HepG2 (cell line): Measurements from ENCODE around the gene UXS1. TPM values are rescaled to one million over a fixed set of nuclear protein-coding genes. Genes with fewer than 3 reads are reported as not detected.

ENCODE experiments used
- ARNT2 ChIP-seq: sonication (generic); formaldehyde crosslinking; IDR thresholded peaks from 2 replicates; pipeline ENCODE4 v1.8.0; 2022; ENCODE audit warnings: mild to moderate bottlenecking, low read depth, missing genetic modification reagents, moderate library complexity
- HOXA5 ChIP-seq: sonication (generic); formaldehyde crosslinking; IDR thresholded peaks from 2 replicates; pipeline ENCODE4 v1.4.0; 2020; ENCODE audit warnings: missing genetic modification reagents
- HOXD1 ChIP-seq: sonication (generic); formaldehyde crosslinking; IDR thresholded peaks from 2 replicates; pipeline ENCODE4 v1.5.0; 2020; ENCODE audit warnings: missing genetic modification reagents
- MAZ ChIP-seq, 2 experiments: sonication (generic) in 1 of 2; formaldehyde crosslinking in 1 of 2; IDR thresholded peaks; 2 replicates each; pipeline versions ENCODE4 v1.5.0 to v1.6.1; 2012 to 2020; ENCODE audit warnings: low read depth in 2 of 2, mild to moderate bottlenecking in 2 of 2, borderline replicate concordance in 1 of 2, improper control_type of control experiment in 1 of 2, low read length in 1 of 2, missing genetic modification reagents in 1 of 2, moderate library complexity in 1 of 2
- NFIC ChIP-seq: IDR thresholded peaks from 2 replicates; pipeline ENCODE4 v1.6.1; 2012; ENCODE audit warnings: mild to moderate bottlenecking, low read length, inconsistent platforms
- NFKB2 ChIP-seq: sonication (generic); formaldehyde crosslinking; IDR thresholded peaks from 2 replicates; pipeline ENCODE4 v1.4.0; 2020; ENCODE audit warnings: missing genetic modification reagents, borderline replicate concordance
- NR3C1 ChIP-seq: sonication (generic); formaldehyde crosslinking; IDR thresholded peaks from 2 replicates; pipeline ENCODE4 v1.4.0; 2020; ENCODE audit warnings: missing genetic modification reagents
- PAX8 ChIP-seq: sonication (generic); formaldehyde crosslinking; IDR thresholded peaks from 2 replicates; pipeline ENCODE4 v1.8.0; 2022; ENCODE audit warnings: mild to moderate bottlenecking, missing genetic modification reagents, borderline replicate concordance
- PREB ChIP-seq: sonication (generic); formaldehyde crosslinking; IDR thresholded peaks from 2 replicates; pipeline ENCODE4 v1.4.0; 2020; ENCODE audit warnings: missing genetic modification reagents
- SAFB2 ChIP-seq: sonication (generic); formaldehyde crosslinking; IDR thresholded peaks from 2 replicates; pipeline ENCODE4 v1.5.1; 2020; ENCODE audit warnings: missing genetic modification reagents, low read depth, mild to moderate bottlenecking, borderline replicate concordance
- SMARCC2 ChIP-seq: fragments of 450-650 bp; IDR thresholded peaks from 2 replicates; pipeline ENCODE4 v1.6.1; 2017; ENCODE audit warnings: antibody characterized with exemption, mild to moderate bottlenecking
- SNAPC2 ChIP-seq: sonication (generic); formaldehyde crosslinking; IDR thresholded peaks from 2 replicates; pipeline ENCODE4 v1.8.1; 2022; ENCODE audit warnings: mild to moderate bottlenecking, missing genetic modification reagents
- SPEN ChIP-seq: sonication (generic); formaldehyde crosslinking; IDR thresholded peaks from 2 replicates; pipeline ENCODE4 v1.5.1; 2020; ENCODE audit warnings: low read depth, mild to moderate bottlenecking, missing genetic modification reagents
- ZBTB38 ChIP-seq: sonication (generic); formaldehyde crosslinking; IDR thresholded peaks from 2 replicates; pipeline ENCODE4 v1.5.1; 2020; ENCODE audit warnings: mild to moderate bottlenecking, missing genetic modification reagents
- ZFP82 ChIP-seq: sonication (generic); formaldehyde crosslinking; IDR thresholded peaks from 2 replicates; pipeline ENCODE4 v1.5.1; 2020; ENCODE audit warnings: mild to moderate bottlenecking, missing genetic modification reagents, borderline replicate concordance
- ZGPAT ChIP-seq: IDR thresholded peaks from 2 replicates; pipeline ENCODE4 v1.6.1; 2016; ENCODE audit warnings: mild to moderate bottlenecking
- ZNF546 ChIP-seq: sonication (generic); formaldehyde crosslinking; conservative IDR thresholded peaks from 2 replicates; pipeline ENCODE4 v1.8.1; 2023; ENCODE audit warnings: mild to moderate bottlenecking, missing genetic modification reagents
- ZNF547 ChIP-seq: sonication (generic); formaldehyde crosslinking; IDR thresholded peaks from 2 replicates; pipeline ENCODE4 v1.5.1; 2020; ENCODE audit warnings: mild to moderate bottlenecking, missing genetic modification reagents
- ZNF572 ChIP-seq: sonication (generic); formaldehyde crosslinking; IDR thresholded peaks from 2 replicates; pipeline ENCODE4 v1.5.1; 2020; ENCODE audit warnings: mild to moderate bottlenecking, missing genetic modification reagents
- ZSCAN20 ChIP-seq: sonication (generic); formaldehyde crosslinking; IDR thresholded peaks from 2 replicates; pipeline ENCODE4 v1.4.0; 2020; ENCODE audit warnings: missing genetic modification reagents, mild to moderate bottlenecking, borderline replicate concordance
- polyA plus RNA-seq, 8 experiments: library from polyadenylated mRNA; depleted of rRNA in 3 of 8; stranded (reverse) in 7 of 8; unstranded in 1 of 8; fragments of >200 nt; fragmentation: Illumina TruSeq in 4 of 8; extraction: Trizol in 4 of 8; gene quantifications; 2 replicates each; pipeline versions ENCODE4 v1.2.1 to v1.2.3, GENCODE V29; 2011 to 2016; ENCODE audit warnings: low read depth in 4 of 8, missing spikeins in 1 of 8, mixed read lengths in 1 of 8; ENCODE audit not compliant: insufficient read depth in 1 of 8
- total RNA-seq, 5 experiments: library from RNA; depleted of rRNA; stranded (reverse); fragments of >200 nt; fragmentation: Illumina TruSeq; extraction: Trizol; gene quantifications; 2 replicates each; pipeline ENCODE4 v1.2.3, GENCODE V29; 2016; ENCODE audit warnings: low read depth in 1 of 5
- TF ChIP-seq, protein P1 (sequence below): sonication (generic); formaldehyde crosslinking; IDR thresholded peaks from 2 replicates; pipeline ENCODE4 v1.5.1; 2020; ENCODE audit warnings: missing genetic modification reagents, mild to moderate bottlenecking, borderline replicate concordance

Gene UXS1
- total and polyA plus RNA-seq, 2 of the 13 experiments (the other 11 are each of a cell fraction or from before 2014, with no cell fraction given) = 53.3 to 110 TPM

GRCh38 chr2:106193977-106194778 lies at the start of gene UXS1 (continued):
- no peak for TF ChIP-seq ZNF572 (CRISPR knock-in tag)
- TF ChIP-seq ZGPAT = peak; percentile 80
- no peak; the same call in 1 of the 2 replicates for TF ChIP-seq ZNF546 (CRISPR knock-in tag)
- peak; percentile 91 for TF ChIP-seq NFKB2 (CRISPR knock-in tag)
- TF ChIP-seq SMARCC2 = no peak
- 0 out of 2 replicates have a peak, but pooled peaks have one; percentile 23 for TF ChIP-seq SNAPC2 (CRISPR knock-in tag)
- TF ChIP-seq, protein P1, sequence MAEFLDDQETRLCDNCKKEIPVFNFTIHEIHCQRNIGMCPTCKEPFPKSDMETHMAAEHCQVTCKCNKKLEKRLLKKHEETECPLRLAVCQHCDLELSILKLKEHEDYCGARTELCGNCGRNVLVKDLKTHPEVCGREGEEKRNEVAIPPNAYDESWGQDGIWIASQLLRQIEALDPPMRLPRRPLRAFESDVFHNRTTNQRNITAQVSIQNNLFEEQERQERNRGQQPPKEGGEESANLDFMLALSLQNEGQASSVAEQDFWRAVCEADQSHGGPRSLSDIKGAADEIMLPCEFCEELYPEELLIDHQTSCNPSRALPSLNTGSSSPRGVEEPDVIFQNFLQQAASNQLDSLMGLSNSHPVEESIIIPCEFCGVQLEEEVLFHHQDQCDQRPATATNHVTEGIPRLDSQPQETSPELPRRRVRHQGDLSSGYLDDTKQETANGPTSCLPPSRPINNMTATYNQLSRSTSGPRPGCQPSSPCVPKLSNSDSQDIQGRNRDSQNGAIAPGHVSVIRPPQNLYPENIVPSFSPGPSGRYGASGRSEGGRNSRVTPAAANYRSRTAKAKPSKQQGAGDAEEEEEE (CRISPR knock-in tag) = no peak
- TF ChIP-seq NFIC = no peak
- no peak for TF ChIP-seq NR3C1
- TF ChIP-seq HOXD1 (CRISPR knock-in tag) = no peak
- TF ChIP-seq SPEN = peak; percentile 12
- TF ChIP-seq HOXA5 = peak; percentile 52
- TF ChIP-seq ZBTB38 (CRISPR knock-in tag) = peak; percentile 70; the same call in 1 of the 2 replicates
- TF ChIP-seq PAX8 = no peak
- TF ChIP-seq ZFP82 (CRISPR knock-in tag) = no peak; the same call in 1 of the 2 replicates
- no peak; the same call in 1 of the 2 replicates for TF ChIP-seq SAFB2 (CRISPR knock-in tag)
- TF ChIP-seq ZSCAN20 = peak; percentile 75; the same call in 1 of the 2 replicates
- peak; percentile 92 for TF ChIP-seq MAZ (IDR thresholded peaks at IDR 0.05; ENCODE audit: borderline replicate concordance, low read depth, low read length)
- peak; percentile 76; the same call in 1 of the 2 replicates for TF ChIP-seq MAZ (CRISPR knock-in tag; IDR thresholded peaks at IDR 0.05; ENCODE audit: low read depth)
- TF ChIP-seq ARNT2 (CRISPR knock-in tag) = peak; percentile 79
- no peak for TF ChIP-seq PREB (CRISPR knock-in tag)
- peak; percentile 15; the same call in 1 of the 2 replicates for TF ChIP-seq ZNF547
